K562 (cell line): ENCODE measurements around the gene TMEM86B. TPM values are rescaled to one million over a fixed set of nuclear protein-coding genes. Genes with fewer than 3 reads are reported as not detected.

Experiments used
- CBX8 ChIP-seq: fragments of 200-600 bp; sonication (generic); IDR thresholded peaks from 2 replicates; pipeline ENCODE4 v1.6.1; 2012; ENCODE audit warnings: borderline replicate concordance, mixed run types, low read depth, mild to moderate bottlenecking, moderate library complexity, mixed read lengths, low read length, control low read depth, inconsistent platforms; ENCODE audit not compliant: poor library complexity, severe bottlenecking; ENCODE audit errors: extremely low read depth
- CCAR2 ChIP-seq: fragments of 200-400 bp; formaldehyde crosslinking; IDR thresholded peaks from 2 replicates; pipeline ENCODE4 v1.6.1; 2017; ENCODE audit warnings: mild to moderate bottlenecking, low read depth, low read length
- FOSL1 ChIP-seq: fragments of 200-800 bp; sonication (Bioruptor generic); conservative IDR thresholded peaks from 2 replicates; pipeline ENCODE4 v1.6.1; 2016; ENCODE audit warnings: missing genetic modification characterization, missing compliant biosample characterization
- FOXP1 ChIP-seq: sonication (generic); formaldehyde crosslinking; IDR thresholded peaks from 2 replicates; pipeline ENCODE4 v1.8.0; 2022; ENCODE audit warnings: mild to moderate bottlenecking, missing genetic modification reagents
- KLF1 ChIP-seq: fragments of 450-650 bp; IDR thresholded peaks from 2 replicates; pipeline ENCODE4 v1.6.1; 2016; ENCODE audit warnings: missing genetic modification characterization, missing compliant biosample characterization
- MXI1 ChIP-seq: IDR thresholded peaks from 2 replicates; pipeline ENCODE4 v1.6.1; 2011; ENCODE audit warnings: low read depth, mild to moderate bottlenecking, improper control_type of control experiment, low read length
- NCOR1 ChIP-seq: fragments of 450-650 bp; IDR thresholded peaks from 2 replicates; pipeline ENCODE4 v1.6.1; 2016; ENCODE audit warnings: mild to moderate bottlenecking, moderate library complexity
- NUFIP1 ChIP-seq: fragments of 450-650 bp; IDR thresholded peaks from 2 replicates; pipeline ENCODE4 v1.6.1; 2018; ENCODE audit not compliant: partially characterized antibody
- PHF20 ChIP-seq: fragments of 450-650 bp; IDR thresholded peaks from 2 replicates; pipeline ENCODE4 v1.6.1; 2018; ENCODE audit not compliant: partially characterized antibody
- PHF21A ChIP-seq: fragments of 450-650 bp; IDR thresholded peaks from 2 replicates; pipeline ENCODE4 v1.6.1; 2017; ENCODE audit warnings: low read depth, borderline replicate concordance
- POLR3G ChIP-seq: IDR thresholded peaks from 2 replicates; pipeline ENCODE4 v1.6.1; 2011; ENCODE audit not compliant: insufficient read length, insufficient replicate concordance; ENCODE audit errors: extremely low read depth
- PPARD ChIP-seq: fragments of 250-450 bp; sonication (Bioruptor Pico); IDR thresholded peaks from 2 replicates; pipeline ENCODE4 v1.8.0; 2022; ENCODE audit warnings: inconsistent platforms, mild to moderate bottlenecking, moderate library complexity
- PRPF4 ChIP-seq: fragments of 200-400 bp; formaldehyde crosslinking; IDR thresholded peaks from one replicate; pipeline ENCODE4 v1.6.1; 2017; ENCODE audit warnings: low read length, low read depth, mild to moderate bottlenecking; ENCODE audit not compliant: insufficient read depth, poor library complexity, severe bottlenecking
- ZBTB8A ChIP-seq: fragments of 450-650 bp; IDR thresholded peaks from 2 replicates; pipeline ENCODE4 v1.6.1; 2018; ENCODE audit warnings: mild to moderate bottlenecking, moderate library complexity; ENCODE audit not compliant: partially characterized antibody
- ZC3H4 ChIP-seq: sonication (generic); formaldehyde crosslinking; IDR thresholded peaks from 2 replicates; pipeline ENCODE4 v1.9.0; 2021; ENCODE audit warnings: missing genetic modification reagents, borderline replicate concordance
- ZNF354B ChIP-seq: fragments of 250-450 bp; sonication (Bioruptor Pico); IDR thresholded peaks from 2 replicates; pipeline ENCODE4 v1.4.0; 2020
- polyA plus RNA-seq, 8 experiments: library from polyadenylated mRNA; depleted of rRNA in 4 of 8; stranded (reverse) in 5 of 8; unstranded in 3 of 8; fragments of >200 nt; fragmentation: Nextera tagmentation in 2 of 8; fragmentation: Illumina TruSeq in 1 of 8; extraction: Ambion mirVana in 2 of 8; extraction: Trizol in 1 of 8; gene quantifications; 2 replicates each; pipeline versions ENCODE4 v1.2.1 to v1.2.3, GENCODE V29; 2011 to 2014; ENCODE audit warnings: inconsistent platforms in 1 of 8, missing spikeins in 1 of 8
- total RNA-seq, 7 experiments: library from RNA; depleted of rRNA in 6 of 7; stranded (reverse); fragments of >200 nt in 6 of 7; fragmentation: Illumina TruSeq in 2 of 7; extraction: Trizol in 2 of 7; gene quantifications; 2 replicates each; pipeline versions ENCODE4 v1.2.1 to v1.2.3, GENCODE V29; 2011 to 2021; ENCODE audit warnings: low replicate concordance in 1 of 7
- TF ChIP-seq, protein P1 (sequence below), 2 experiments: fragments of 450-650 bp in 1 of 2; sonication (generic) in 1 of 2; formaldehyde crosslinking in 1 of 2; IDR thresholded peaks in 1 of 2; conservative IDR thresholded peaks in 1 of 2; 2 replicates each; pipeline versions ENCODE4 v1.6.1 to v1.8.1; 2016 to 2023; ENCODE audit warnings: mild to moderate bottlenecking in 2 of 2, moderate library complexity in 2 of 2, inconsistent platforms in 1 of 2, missing genetic modification reagents in 1 of 2
- TF ChIP-seq, protein P2 (sequence below): fragments of 250-450 bp; sonication (Bioruptor Pico); IDR thresholded peaks from 2 replicates; pipeline ENCODE4 v1.8.0; 2022; ENCODE audit warnings: inconsistent platforms, mild to moderate bottlenecking, moderate library complexity, borderline replicate concordance
- TF ChIP-seq, protein P3 (sequence below): sonication (generic); formaldehyde crosslinking; IDR thresholded peaks from 2 replicates; pipeline ENCODE4 v1.8.0; 2022; ENCODE audit warnings: missing genetic modification reagents, mild to moderate bottlenecking, borderline replicate concordance
- TF ChIP-seq, protein P4 (sequence below), 2 experiments: fragments of 450-650 bp in 1 of 2; sonication (generic) in 1 of 2; formaldehyde crosslinking; conservative IDR thresholded peaks; 2 replicates each; pipeline versions ENCODE4 v1.4.0 to v1.8.1; 2020 to 2022; ENCODE audit warnings: mild to moderate bottlenecking in 1 of 2, missing genetic modification reagents in 1 of 2
- TF ChIP-seq, protein P5 (sequence below): fragments of 250-450 bp; sonication (Bioruptor Pico); IDR thresholded peaks from 2 replicates; pipeline ENCODE4 v1.5.0; 2020; ENCODE audit warnings: mild to moderate bottlenecking, borderline replicate concordance

TMEM86B gene
- total and polyA plus RNA-seq, 9 of the 15 experiments (the other 6 are each of a cell fraction or from before 2014, with no cell fraction given) = 0.28 to 7.9 (median 2.1) TPM

DNA sequence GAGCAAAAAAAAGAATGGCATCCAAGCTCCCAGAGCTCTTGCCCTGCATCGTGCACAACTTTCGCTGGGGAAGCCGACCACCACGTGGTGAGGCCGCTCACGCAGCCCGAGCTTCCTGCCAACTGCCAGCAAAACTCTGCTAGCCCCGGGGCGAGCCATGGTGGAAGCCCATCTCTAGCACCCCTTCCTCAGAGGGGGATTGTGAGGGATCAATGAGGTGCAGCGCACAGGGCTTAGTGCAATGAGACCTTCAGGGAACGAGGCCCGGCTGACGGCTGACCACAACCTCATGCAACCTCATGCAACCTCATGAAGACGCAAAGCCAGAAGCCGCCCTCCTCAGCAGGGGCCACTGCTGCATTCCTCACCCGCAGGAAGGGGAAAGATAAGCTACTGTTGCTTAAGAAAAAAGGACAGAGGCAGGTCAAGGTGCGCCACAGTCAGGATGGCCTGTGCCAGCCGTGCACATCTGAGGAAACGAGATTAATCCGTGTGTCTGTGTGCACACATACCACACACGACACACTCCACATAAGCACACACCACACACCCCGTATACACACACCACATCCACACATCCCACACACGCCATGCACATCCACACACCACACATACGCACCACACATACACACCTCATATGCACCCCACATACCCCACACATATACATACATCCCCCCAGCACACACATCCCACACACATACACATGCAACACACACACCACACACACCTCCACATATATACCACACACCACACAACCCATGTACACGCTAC is 41.8 kb upstream of the TMEM86B start (continued):
- no peak; the same call in 1 of the 2 replicates for TF ChIP-seq FOSL1
- TF ChIP-seq FOXP1 = peak; percentile 83; the same call in 1 of the 2 replicates
- TF ChIP-seq ZC3H4 (CRISPR knock-in tag) = no peak
- TF ChIP-seq ZNF354B (CRISPR knock-in tag) = no peak
- no peak for TF ChIP-seq PPARD
- TF ChIP-seq NUFIP1 = no peak
- 0 out of 2 replicates have a peak, but pooled peaks have one; percentile 22 for TF ChIP-seq NCOR1
- TF ChIP-seq KLF1 (tag) = 0 out of 2 replicates have a peak, but pooled peaks have one; percentile 29
- TF ChIP-seq, protein P1, sequence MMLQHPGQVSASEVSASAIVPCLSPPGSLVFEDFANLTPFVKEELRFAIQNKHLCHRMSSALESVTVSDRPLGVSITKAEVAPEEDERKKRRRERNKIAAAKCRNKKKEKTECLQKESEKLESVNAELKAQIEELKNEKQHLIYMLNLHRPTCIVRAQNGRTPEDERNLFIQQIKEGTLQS (IDR thresholded peaks at IDR 0.05) = peak; percentile 70; the same call in 1 of the 2 replicates
- TF ChIP-seq, protein P1 (CRISPR knock-in tag; conservative IDR thresholded peaks at IDR 0.05) = no peak
- TF ChIP-seq, protein P2, sequence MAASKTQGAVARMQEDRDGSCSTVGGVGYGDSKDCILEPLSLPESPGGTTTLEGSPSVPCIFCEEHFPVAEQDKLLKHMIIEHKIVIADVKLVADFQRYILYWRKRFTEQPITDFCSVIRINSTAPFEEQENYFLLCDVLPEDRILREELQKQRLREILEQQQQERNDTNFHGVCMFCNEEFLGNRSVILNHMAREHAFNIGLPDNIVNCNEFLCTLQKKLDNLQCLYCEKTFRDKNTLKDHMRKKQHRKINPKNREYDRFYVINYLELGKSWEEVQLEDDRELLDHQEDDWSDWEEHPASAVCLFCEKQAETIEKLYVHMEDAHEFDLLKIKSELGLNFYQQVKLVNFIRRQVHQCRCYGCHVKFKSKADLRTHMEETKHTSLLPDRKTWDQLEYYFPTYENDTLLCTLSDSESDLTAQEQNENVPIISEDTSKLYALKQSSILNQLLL (CRISPR knock-in tag) = no peak
- TF ChIP-seq MXI1 = no peak
- TF ChIP-seq CCAR2 = no peak
- TF ChIP-seq, protein P3, sequence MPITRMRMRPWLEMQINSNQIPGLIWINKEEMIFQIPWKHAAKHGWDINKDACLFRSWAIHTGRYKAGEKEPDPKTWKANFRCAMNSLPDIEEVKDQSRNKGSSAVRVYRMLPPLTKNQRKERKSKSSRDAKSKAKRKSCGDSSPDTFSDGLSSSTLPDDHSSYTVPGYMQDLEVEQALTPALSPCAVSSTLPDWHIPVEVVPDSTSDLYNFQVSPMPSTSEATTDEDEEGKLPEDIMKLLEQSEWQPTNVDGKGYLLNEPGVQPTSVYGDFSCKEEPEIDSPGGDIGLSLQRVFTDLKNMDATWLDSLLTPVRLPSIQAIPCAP = no peak
- TF ChIP-seq, protein P4, sequence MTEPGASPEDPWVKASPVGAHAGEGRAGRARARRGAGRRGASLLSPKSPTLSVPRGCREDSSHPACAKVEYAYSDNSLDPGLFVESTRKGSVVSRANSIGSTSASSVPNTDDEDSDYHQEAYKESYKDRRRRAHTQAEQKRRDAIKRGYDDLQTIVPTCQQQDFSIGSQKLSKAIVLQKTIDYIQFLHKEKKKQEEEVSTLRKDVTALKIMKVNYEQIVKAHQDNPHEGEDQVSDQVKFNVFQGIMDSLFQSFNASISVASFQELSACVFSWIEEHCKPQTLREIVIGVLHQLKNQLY (CRISPR knock-in tag; conservative IDR thresholded peaks at IDR 0.05) = no peak
- no peak for TF ChIP-seq CBX8
- TF ChIP-seq PRPF4 = no peak
- no peak for TF ChIP-seq PHF21A
- no peak for TF ChIP-seq POLR3G
- TF ChIP-seq PHF20 = peak; percentile 56
- TF ChIP-seq, protein P5, sequence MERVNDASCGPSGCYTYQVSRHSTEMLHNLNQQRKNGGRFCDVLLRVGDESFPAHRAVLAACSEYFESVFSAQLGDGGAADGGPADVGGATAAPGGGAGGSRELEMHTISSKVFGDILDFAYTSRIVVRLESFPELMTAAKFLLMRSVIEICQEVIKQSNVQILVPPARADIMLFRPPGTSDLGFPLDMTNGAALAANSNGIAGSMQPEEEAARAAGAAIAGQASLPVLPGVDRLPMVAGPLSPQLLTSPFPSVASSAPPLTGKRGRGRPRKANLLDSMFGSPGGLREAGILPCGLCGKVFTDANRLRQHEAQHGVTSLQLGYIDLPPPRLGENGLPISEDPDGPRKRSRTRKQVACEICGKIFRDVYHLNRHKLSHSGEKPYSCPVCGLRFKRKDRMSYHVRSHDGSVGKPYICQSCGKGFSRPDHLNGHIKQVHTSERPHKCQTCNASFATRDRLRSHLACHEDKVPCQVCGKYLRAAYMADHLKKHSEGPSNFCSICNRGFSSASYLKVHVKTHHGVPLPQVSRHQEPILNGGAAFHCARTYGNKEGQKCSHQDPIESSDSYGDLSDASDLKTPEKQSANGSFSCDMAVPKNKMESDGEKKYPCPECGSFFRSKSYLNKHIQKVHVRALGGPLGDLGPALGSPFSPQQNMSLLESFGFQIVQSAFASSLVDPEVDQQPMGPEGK (CRISPR knock-in tag) = no peak
- no peak for TF ChIP-seq ZBTB8A
